SK-N-SH treated with all-trans-retinoic acid at 6 μM for 48 hours (cell line): ENCODE data around the gene PRKAA1.

Experiments used
- ATAC-seq: fragments of 200-7000 bp; cut with Tn5 transposase; 3 replicates; pipeline ENCODE4 v1.9.1; 2020; ENCODE audit warnings: mild to moderate bottlenecking, moderate library complexity
- ARNTL ChIP-seq: fragments of 450-650 bp; formaldehyde crosslinking; IDR thresholded peaks from 2 replicates; pipeline ENCODE4 v1.5.0; 2020; ENCODE audit warnings: low read depth, mild to moderate bottlenecking, moderate library complexity, borderline replicate concordance
- BACH2 ChIP-seq: fragments of 250-450 bp; sonication (Bioruptor Pico); IDR thresholded peaks from 2 replicates; pipeline ENCODE4 v1.9.0; 2021; ENCODE audit warnings: mild to moderate bottlenecking, borderline replicate concordance
- CSDC2 ChIP-seq: fragments of 250-450 bp; sonication (Bioruptor Pico); IDR thresholded peaks from 2 replicates; pipeline ENCODE4 v1.5.0; 2020; ENCODE audit warnings: mild to moderate bottlenecking, moderate library complexity
- ESRRG ChIP-seq: fragments of 250-450 bp; sonication (Bioruptor Pico); IDR thresholded peaks from 2 replicates; pipeline ENCODE4 v1.6.1; 2021; ENCODE audit warnings: mild to moderate bottlenecking
- GLIS3 ChIP-seq: fragments of 250-450 bp; sonication (Bioruptor Pico); IDR thresholded peaks from 2 replicates; pipeline ENCODE4 v1.5.0; 2020; ENCODE audit warnings: mild to moderate bottlenecking, moderate library complexity
- ISL1 ChIP-seq: fragments of 250-450 bp; sonication (Bioruptor Pico); IDR thresholded peaks from 2 replicates; pipeline ENCODE4 v2.1.2; 2022; ENCODE audit warnings: mild to moderate bottlenecking, moderate library complexity
- OSR1 ChIP-seq: fragments of 250-450 bp; sonication (Bioruptor Pico); IDR thresholded peaks from 2 replicates; pipeline ENCODE4 v1.8.0; 2022; ENCODE audit warnings: moderate library complexity, mild to moderate bottlenecking, inconsistent platforms
- PPARA ChIP-seq: fragments of 250-450 bp; sonication (Bioruptor Pico); IDR thresholded peaks from 2 replicates; pipeline ENCODE4 v1.5.0; 2020; ENCODE audit warnings: mild to moderate bottlenecking, borderline replicate concordance
- RARB ChIP-seq: fragments of 250-450 bp; sonication (Bioruptor Pico); IDR thresholded peaks from 2 replicates; pipeline ENCODE4 v1.8.0; 2021; ENCODE audit warnings: mild to moderate bottlenecking, moderate library complexity
- TCF4 ChIP-seq: fragments of 250-450 bp; sonication (Bioruptor Pico); IDR thresholded peaks from 2 replicates; pipeline ENCODE4 v1.8.0; 2021; ENCODE audit warnings: mild to moderate bottlenecking, moderate library complexity, borderline replicate concordance
- TOX ChIP-seq: fragments of 250-450 bp; sonication (Bioruptor Pico); IDR thresholded peaks from 2 replicates; pipeline ENCODE4 v1.8.0; 2021; ENCODE audit warnings: mild to moderate bottlenecking, moderate library complexity, borderline replicate concordance
- ZC3H10 ChIP-seq: fragments of 250-450 bp; sonication (Bioruptor Pico); IDR thresholded peaks from 2 replicates; pipeline ENCODE4 v1.5.1; 2021; ENCODE audit warnings: mild to moderate bottlenecking, moderate library complexity
- ZFP3 ChIP-seq: fragments of 250-450 bp; sonication (Bioruptor Pico); IDR thresholded peaks from 2 replicates; pipeline ENCODE4 v1.5.0; 2020; ENCODE audit warnings: mild to moderate bottlenecking, moderate library complexity
- ZNF565 ChIP-seq: fragments of 450-650 bp; formaldehyde crosslinking; conservative IDR thresholded peaks from 2 replicates; pipeline ENCODE4 v1.5.0; 2020; ENCODE audit warnings: low read depth, mild to moderate bottlenecking, moderate library complexity
- ZNF8 ChIP-seq: fragments of 450-650 bp; formaldehyde crosslinking; IDR thresholded peaks from 2 replicates; pipeline ENCODE4 v1.5.0; 2020; ENCODE audit warnings: mild to moderate bottlenecking, moderate library complexity
- TF ChIP-seq, protein P1 (sequence below): fragments of 250-450 bp; sonication (Bioruptor Pico); IDR thresholded peaks from 2 replicates; pipeline ENCODE4 v1.8.0; 2021; ENCODE audit warnings: low read depth, mild to moderate bottlenecking, moderate library complexity, borderline replicate concordance
- TF ChIP-seq, protein P2 (sequence below): fragments of 250-450 bp; sonication (Bioruptor Pico); IDR thresholded peaks from 2 replicates; pipeline ENCODE4 v1.5.1; 2020; ENCODE audit warnings: low read depth, mild to moderate bottlenecking, moderate library complexity
- TF ChIP-seq, protein P3 (sequence below): fragments of 250-450 bp; sonication (Bioruptor Pico); IDR thresholded peaks from 2 replicates; pipeline ENCODE4 v1.5.0; 2020; ENCODE audit warnings: mild to moderate bottlenecking, moderate library complexity
- TF ChIP-seq, protein P4 (sequence below): fragments of 250-450 bp; sonication (Bioruptor Pico); IDR thresholded peaks from 2 replicates; pipeline ENCODE4 v1.5.1; 2021; ENCODE audit warnings: mild to moderate bottlenecking, moderate library complexity
- TF ChIP-seq, protein P5 (sequence below): fragments of 250-450 bp; sonication (Bioruptor Pico); IDR thresholded peaks from 2 replicates; pipeline ENCODE4 v1.8.0; 2020; ENCODE audit warnings: mild to moderate bottlenecking, moderate library complexity, borderline replicate concordance

The PRKAA1 gene

DNA sequence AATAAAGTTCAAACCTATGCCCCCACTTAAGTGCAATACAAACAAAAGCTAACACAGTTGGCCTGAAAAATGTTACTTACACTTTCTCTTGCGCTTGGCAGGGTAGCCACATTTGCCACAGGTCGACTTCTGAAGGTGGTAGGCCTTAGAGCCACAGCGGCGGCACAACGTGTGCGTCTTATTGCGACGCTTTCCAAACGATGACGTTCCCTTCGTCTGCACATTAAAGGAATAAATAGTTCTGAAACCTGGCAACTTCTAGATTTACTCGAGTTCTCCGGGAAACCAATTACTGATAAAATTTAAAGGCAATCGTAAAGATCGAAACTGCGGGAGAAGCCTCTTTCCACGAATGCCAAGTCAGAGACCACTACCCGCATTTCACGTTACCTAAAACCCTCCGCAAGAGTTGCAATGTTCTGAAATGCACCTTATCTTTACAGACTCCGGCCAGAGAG, 36.2 kb upstream of the PRKAA1 start:
- ATAC-seq, result no peak
- TF ChIP-seq CSDC2 (CRISPR knock-in tag), result no peak
- no peak for TF ChIP-seq ZFP3
- no peak for TF ChIP-seq PPARA (CRISPR knock-in tag)
- TF ChIP-seq ZC3H10 (CRISPR knock-in tag), result no peak
- no peak for TF ChIP-seq ZNF565 (CRISPR knock-in tag)
- no peak for TF ChIP-seq ESRRG (CRISPR knock-in tag)
- TF ChIP-seq, protein P1, sequence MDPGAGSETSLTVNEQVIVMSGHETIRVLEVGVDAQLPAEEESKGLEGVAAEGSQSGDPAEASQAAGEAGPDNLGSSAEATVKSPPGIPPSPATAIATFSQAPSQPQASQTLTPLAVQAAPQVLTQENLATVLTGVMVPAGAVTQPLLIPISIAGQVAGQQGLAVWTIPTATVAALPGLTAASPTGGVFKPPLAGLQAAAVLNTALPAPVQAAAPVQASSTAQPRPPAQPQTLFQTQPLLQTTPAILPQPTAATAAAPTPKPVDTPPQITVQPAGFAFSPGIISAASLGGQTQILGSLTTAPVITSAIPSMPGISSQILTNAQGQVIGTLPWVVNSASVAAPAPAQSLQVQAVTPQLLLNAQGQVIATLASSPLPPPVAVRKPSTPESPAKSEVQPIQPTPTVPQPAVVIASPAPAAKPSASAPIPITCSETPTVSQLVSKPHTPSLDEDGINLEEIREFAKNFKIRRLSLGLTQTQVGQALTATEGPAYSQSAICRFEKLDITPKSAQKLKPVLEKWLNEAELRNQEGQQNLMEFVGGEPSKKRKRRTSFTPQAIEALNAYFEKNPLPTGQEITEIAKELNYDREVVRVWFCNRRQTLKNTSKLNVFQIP (CRISPR knock-in tag), result no peak
- TF ChIP-seq TCF4 (CRISPR knock-in tag), result no peak
- no peak for TF ChIP-seq ISL1
- TF ChIP-seq, protein P2, sequence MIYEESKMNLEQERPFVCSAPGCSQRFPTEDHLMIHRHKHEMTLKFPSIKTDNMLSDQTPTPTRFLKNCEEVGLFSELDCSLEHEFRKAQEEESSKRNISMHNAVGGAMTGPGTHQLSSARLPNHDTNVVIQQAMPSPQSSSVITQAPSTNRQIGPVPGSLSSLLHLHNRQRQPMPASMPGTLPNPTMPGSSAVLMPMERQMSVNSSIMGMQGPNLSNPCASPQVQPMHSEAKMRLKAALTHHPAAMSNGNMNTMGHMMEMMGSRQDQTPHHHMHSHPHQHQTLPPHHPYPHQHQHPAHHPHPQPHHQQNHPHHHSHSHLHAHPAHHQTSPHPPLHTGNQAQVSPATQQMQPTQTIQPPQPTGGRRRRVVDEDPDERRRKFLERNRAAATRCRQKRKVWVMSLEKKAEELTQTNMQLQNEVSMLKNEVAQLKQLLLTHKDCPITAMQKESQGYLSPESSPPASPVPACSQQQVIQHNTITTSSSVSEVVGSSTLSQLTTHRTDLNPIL (CRISPR knock-in tag), result no peak
- no peak for TF ChIP-seq ARNTL
- TF ChIP-seq RARB (CRISPR knock-in tag), result no peak
- TF ChIP-seq, protein P3, sequence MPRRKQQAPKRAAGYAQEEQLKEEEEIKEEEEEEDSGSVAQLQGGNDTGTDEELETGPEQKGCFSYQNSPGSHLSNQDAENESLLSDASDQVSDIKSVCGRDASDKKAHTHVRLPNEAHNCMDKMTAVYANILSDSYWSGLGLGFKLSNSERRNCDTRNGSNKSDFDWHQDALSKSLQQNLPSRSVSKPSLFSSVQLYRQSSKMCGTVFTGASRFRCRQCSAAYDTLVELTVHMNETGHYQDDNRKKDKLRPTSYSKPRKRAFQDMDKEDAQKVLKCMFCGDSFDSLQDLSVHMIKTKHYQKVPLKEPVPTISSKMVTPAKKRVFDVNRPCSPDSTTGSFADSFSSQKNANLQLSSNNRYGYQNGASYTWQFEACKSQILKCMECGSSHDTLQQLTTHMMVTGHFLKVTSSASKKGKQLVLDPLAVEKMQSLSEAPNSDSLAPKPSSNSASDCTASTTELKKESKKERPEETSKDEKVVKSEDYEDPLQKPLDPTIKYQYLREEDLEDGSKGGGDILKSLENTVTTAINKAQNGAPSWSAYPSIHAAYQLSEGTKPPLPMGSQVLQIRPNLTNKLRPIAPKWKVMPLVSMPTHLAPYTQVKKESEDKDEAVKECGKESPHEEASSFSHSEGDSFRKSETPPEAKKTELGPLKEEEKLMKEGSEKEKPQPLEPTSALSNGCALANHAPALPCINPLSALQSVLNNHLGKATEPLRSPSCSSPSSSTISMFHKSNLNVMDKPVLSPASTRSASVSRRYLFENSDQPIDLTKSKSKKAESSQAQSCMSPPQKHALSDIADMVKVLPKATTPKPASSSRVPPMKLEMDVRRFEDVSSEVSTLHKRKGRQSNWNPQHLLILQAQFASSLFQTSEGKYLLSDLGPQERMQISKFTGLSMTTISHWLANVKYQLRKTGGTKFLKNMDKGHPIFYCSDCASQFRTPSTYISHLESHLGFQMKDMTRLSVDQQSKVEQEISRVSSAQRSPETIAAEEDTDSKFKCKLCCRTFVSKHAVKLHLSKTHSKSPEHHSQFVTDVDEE, result no peak
- TF ChIP-seq, protein P4, sequence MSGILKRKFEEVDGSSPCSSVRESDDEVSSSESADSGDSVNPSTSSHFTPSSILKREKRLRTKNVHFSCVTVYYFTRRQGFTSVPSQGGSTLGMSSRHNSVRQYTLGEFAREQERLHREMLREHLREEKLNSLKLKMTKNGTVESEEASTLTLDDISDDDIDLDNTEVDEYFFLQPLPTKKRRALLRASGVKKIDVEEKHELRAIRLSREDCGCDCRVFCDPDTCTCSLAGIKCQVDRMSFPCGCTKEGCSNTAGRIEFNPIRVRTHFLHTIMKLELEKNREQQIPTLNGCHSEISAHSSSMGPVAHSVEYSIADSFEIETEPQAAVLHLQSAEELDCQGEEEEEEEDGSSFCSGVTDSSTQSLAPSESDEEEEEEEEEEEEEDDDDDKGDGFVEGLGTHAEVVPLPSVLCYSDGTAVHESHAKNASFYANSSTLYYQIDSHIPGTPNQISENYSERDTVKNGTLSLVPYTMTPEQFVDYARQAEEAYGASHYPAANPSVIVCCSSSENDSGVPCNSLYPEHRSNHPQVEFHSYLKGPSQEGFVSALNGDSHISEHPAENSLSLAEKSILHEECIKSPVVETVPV (CRISPR knock-in tag), result no peak
- no peak for TF ChIP-seq TOX (CRISPR knock-in tag)
- no peak for TF ChIP-seq ZNF8 (CRISPR knock-in tag)
- TF ChIP-seq, protein P5, sequence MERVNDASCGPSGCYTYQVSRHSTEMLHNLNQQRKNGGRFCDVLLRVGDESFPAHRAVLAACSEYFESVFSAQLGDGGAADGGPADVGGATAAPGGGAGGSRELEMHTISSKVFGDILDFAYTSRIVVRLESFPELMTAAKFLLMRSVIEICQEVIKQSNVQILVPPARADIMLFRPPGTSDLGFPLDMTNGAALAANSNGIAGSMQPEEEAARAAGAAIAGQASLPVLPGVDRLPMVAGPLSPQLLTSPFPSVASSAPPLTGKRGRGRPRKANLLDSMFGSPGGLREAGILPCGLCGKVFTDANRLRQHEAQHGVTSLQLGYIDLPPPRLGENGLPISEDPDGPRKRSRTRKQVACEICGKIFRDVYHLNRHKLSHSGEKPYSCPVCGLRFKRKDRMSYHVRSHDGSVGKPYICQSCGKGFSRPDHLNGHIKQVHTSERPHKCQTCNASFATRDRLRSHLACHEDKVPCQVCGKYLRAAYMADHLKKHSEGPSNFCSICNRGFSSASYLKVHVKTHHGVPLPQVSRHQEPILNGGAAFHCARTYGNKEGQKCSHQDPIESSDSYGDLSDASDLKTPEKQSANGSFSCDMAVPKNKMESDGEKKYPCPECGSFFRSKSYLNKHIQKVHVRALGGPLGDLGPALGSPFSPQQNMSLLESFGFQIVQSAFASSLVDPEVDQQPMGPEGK, result no peak
- TF ChIP-seq GLIS3 (CRISPR knock-in tag), result no peak

DNA sequence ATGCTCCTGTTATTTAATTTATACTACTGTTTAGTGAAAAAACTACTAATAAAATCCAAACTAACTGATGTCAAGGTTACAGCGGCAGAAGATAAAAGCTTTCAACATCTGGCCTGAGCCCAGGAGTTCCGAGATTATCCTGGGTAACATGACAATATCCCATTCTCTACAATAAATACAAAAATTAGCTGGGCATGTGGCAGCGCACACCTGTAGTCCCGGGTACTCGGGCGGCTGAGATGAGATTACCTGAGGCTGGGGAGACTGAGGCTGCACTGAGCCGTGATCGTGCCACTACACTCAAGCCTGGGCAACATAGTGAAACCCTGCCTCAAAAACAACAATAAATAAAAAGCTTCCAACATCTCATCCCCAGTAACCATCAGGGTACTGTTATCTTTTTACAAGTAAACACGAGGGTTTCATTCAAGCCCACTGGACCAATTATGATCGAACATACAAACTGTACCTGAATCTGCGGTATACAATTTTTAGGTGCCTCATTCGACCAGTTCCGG, 35.6 kb upstream of the PRKAA1 start:
- TF ChIP-seq RARB (CRISPR knock-in tag) (no peak), ISL1 (no peak), TOX (CRISPR knock-in tag) (no peak), ZNF8 (CRISPR knock-in tag) (no peak), ZC3H10 (CRISPR knock-in tag) (no peak)
- TF ChIP-seq, protein P5, result no peak
- ATAC-seq, result no peak

DNA sequence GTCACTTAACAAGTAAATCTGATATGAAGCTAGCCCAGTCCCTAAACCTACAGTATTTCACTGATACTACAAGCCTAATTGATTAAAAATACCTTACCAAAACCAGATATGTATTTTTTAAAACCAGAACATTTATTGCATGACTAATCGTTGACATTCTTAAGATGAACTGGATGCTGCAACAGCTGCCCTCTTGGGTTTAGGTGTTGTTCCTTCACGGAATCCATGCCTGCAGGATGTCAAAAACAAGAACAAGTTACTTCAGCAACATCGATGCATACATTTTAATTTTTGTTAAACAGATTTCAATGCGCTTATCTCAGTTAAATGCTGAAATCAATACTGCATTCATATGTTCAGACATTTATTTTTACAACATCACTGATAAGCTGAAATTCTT, 34.2 kb upstream of the PRKAA1 start:
- TF ChIP-seq ZC3H10 (CRISPR knock-in tag) (no peak), BACH2 (CRISPR knock-in tag) (no peak), GLIS3 (CRISPR knock-in tag) (no peak), OSR1 (no peak)
- TF ChIP-seq, protein P4 (CRISPR knock-in tag), result no peak
- TF ChIP-seq, protein P2 (CRISPR knock-in tag), result no peak
- ATAC-seq, result no peak
